Left ventricle myocardium inferior (tissue), 1 donor: ENCODE measurements around the gene FKBP1B. TPM values are rescaled to one million over a fixed set of nuclear protein-coding genes. Genes with fewer than 3 reads are reported as not detected.
"Not testable (repeated sequence)": the region's sequence is repeated elsewhere in the genome, so short reads cannot be mapped to it uniquely, and the experiment has no call there.

ENCODE experiments used
- DNase-seq: peaks from one replicate; pipeline ENCODE4 v3.0.0-alpha.2; 2020
- H3K27ac ChIP-seq: fragments of 200-600 bp; replicated peaks from 2 replicates; pipeline ENCODE4 v1.8.0; 2021
- H3K27me3 ChIP-seq: fragments of 200-600 bp; 2 replicates; pipeline ENCODE4 v1.8.0; 2021; ENCODE audit warnings: low read depth
- H3K36me3 ChIP-seq: fragments of 200-600 bp; 2 replicates; pipeline ENCODE4 v1.8.0; 2021
- H3K4me1 ChIP-seq: fragments of 200-600 bp; 2 replicates; pipeline ENCODE4 v1.8.0; 2021
- H3K4me3 ChIP-seq: fragments of 200-600 bp; 2 replicates; pipeline ENCODE4 v1.8.0; 2021; ENCODE audit warnings: mild to moderate bottlenecking, moderate library complexity
- H3K9me3 ChIP-seq: fragments of 200-600 bp; replicated peaks from 2 replicates; pipeline ENCODE4 v1.8.0; 2021
- intact Hi-C: fragments of 100-400 bp; cut with micrococcal nuclease; formaldehyde crosslinking; loops from one replicate; pipeline ENCODE4 v1.11.0; 2022
- total RNA-seq: library from RNA; stranded (reverse); fragmentation: NEBNext Ultra II Directional; extraction: Animal tissue kit (Norgen Biotek cat#: 25700); gene quantifications from one replicate; pipeline ENCODE4 v1.2.1, GENCODE V29; 2021
- TF ChIP-seq, protein P1 (sequence below): fragments of 200-600 bp; IDR thresholded peaks from 2 replicates; pipeline ENCODE4 v1.8.0; 2021; ENCODE audit warnings: antibody characterized with exemption, mild to moderate bottlenecking, borderline replicate concordance
- donor health status: DM: no; HTN: yes; CAD: no; lungs with severe emphysema.

Gene FKBP1B
- total RNA-seq, 1 donor from 2014 or later = 2.1 TPM

DNA sequence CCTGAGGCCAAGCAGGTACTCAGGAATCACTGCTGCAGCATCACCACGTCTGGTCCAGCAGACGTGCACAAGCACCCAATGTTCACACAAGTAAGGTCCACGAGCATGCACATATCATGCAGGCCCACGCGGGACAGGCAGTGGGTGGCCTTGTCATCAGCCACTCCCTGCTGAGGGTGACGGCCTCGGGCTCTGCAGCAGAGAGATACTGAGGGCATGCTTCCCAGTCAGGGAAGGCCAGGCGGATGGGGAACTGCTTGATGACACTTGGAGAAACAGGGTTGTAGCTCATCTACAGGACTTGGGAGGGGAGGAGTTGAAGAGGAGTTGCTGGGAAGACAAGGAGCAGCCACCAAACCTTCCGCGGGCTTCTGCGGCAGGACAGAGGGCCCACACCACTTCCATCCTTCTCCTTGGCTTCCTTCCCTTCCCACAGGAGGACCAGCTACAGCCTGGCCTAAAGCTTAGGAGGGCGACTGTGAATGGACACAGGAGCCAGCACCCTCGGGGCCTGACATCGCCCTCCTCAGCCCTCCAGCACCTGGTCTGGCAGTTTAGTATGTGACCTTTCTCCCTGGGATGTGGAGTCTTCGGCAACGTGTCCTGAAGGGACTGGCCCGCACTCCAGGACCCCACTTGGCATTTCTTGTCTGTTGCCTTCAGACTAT is 24.4 kb upstream of the FKBP1B start:
- H3K4me3 ChIP-seq = no peak overlapping the region
- TF ChIP-seq, protein P1, sequence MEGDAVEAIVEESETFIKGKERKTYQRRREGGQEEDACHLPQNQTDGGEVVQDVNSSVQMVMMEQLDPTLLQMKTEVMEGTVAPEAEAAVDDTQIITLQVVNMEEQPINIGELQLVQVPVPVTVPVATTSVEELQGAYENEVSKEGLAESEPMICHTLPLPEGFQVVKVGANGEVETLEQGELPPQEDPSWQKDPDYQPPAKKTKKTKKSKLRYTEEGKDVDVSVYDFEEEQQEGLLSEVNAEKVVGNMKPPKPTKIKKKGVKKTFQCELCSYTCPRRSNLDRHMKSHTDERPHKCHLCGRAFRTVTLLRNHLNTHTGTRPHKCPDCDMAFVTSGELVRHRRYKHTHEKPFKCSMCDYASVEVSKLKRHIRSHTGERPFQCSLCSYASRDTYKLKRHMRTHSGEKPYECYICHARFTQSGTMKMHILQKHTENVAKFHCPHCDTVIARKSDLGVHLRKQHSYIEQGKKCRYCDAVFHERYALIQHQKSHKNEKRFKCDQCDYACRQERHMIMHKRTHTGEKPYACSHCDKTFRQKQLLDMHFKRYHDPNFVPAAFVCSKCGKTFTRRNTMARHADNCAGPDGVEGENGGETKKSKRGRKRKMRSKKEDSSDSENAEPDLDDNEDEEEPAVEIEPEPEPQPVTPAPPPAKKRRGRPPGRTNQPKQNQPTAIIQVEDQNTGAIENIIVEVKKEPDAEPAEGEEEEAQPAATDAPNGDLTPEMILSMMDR = no peak
- no peak overlapping the region for H3K27ac ChIP-seq
- no peak for DNase-seq
- no peaks in the 10 kb centered on the region for H3K27me3 ChIP-seq
- peaks cover 51% of the 10 kb centered on the region for H3K36me3 ChIP-seq
- no peaks in the 10 kb centered on the region for H3K4me1 ChIP-seq
- H3K9me3 ChIP-seq = no peaks in the 10 kb centered on the region
- intact Hi-C loops = no loop called here

DNA sequence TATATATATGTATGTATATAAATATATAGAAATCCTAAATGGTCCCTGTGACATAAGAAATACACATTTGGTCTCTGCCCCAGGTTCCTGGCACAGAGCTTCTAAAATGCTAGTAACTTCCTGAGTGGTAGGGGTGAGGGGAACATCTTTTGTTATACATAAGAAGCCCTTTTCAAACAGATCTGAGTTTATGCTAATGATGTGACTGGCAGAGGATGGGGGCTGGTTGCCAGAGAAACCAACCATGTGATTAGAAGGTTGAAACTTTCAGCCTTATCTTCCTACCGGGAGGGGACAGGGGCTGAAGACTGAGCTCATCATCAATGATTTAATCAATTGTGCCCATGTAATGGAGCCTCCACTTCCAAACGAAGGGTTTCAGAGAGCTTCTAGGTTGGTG is 23.3 kb upstream of the FKBP1B start:
- H3K36me3 ChIP-seq = peaks cover 62% of the 10 kb centered on the region
- TF ChIP-seq, protein P1 = no peak
- H3K4me1 ChIP-seq = no peaks in the 10 kb centered on the region
- no peak overlapping the region for H3K4me3 ChIP-seq
- no peak for DNase-seq
- intact Hi-C loops = no loop called here
- H3K27ac ChIP-seq = no peak overlapping the region
- H3K9me3 ChIP-seq = no peaks in the 10 kb centered on the region
- no peaks in the 10 kb centered on the region for H3K27me3 ChIP-seq

DNA sequence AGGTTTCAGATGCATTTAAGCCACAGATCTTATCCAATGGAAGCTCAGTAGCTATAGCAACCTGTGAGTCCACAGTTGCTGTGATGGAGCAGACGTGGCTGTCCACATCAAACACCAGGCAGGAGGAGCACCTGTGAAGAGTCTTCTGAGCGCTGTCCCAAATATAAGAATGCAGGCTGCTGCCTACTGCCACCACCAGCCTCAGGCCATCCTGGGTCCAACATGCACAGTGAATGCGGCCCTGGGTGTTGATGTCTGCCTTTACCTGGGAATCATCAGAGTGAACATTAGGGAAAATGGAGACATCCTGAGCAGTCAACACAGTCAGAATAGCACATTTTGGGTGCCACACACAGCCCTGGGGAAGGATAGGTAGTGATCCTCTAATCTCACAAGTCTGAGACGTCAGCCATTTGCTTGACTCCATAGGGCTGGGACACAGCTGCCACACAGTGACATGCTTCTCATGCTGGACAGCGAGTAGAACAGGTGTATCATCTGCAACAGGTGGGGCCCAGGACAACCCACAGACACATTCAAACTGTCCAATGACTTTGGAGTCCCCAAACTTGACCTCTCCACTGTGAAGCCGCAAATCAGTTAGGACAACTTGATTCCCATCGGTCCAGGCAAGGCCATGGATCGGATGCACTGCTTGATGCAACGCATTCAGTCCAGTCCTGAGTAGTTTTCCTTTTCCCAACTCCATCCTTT is 10.6 kb upstream of the FKBP1B start:
- Histone ChIP-seq H3K4me3 (no peak overlapping the region), H3K27ac (no peak overlapping the region), H3K9me3 (no peaks in the 10 kb centered on the region), H3K36me3 (peaks cover 33% of the 10 kb centered on the region), H3K27me3 (no peaks in the 10 kb centered on the region), H3K4me1 (no peaks in the 10 kb centered on the region)
- intact Hi-C loops = no loop called here
- no peak for DNase-seq
- TF ChIP-seq, protein P1 = no peak

DNA sequence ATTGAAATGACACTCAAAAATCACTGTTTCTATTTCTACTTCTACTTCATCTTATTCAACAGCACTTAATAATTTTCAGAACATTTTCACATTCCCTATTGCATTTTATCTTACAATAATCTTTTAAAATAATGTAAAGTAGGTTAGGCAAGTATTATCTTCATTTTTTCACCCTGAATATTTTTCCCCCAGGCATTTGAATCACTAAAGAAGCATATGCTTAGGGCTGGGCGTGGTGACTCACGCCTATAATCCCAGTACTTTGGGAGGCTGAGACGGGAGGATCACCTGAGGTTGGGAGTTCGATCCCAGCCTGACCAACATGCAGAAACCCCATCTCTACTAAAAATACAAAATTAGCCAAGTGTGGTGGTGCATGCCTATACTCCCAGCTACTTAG is 9.0 kb upstream of the FKBP1B start:
- intact Hi-C loops = no loop called here
- DNase-seq = no peak
- no peaks in the 10 kb centered on the region for H3K27me3 ChIP-seq
- H3K4me3 ChIP-seq = no peak overlapping the region
- H3K27ac ChIP-seq = no peak overlapping the region
- H3K9me3 ChIP-seq = no peaks in the 10 kb centered on the region
- H3K4me1 ChIP-seq = no peaks in the 10 kb centered on the region
- H3K36me3 ChIP-seq = peaks cover 30% of the 10 kb centered on the region
- TF ChIP-seq, protein P1 = no peak

DNA sequence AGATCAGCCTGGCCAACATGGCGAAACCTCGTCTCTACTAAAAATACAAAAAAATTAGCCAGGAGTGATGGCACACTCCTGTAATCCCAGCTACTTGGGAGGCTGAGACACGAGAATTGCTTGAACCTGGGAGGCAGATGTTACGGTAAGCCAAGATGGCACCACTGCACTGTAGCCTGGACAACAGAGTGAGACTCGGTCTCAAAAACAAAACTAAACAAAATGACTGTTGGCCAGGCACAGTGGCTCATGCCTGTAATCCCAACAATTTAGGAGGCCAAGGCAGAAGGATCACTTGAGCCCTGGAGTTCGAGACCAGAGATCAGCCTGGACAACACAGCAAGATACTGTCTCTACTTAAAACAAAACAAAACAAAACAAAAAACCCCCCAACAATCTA is 6.4 kb upstream of the FKBP1B start:
- H3K27me3 ChIP-seq, H3K27ac ChIP-seq, H3K4me3 ChIP-seq, intact Hi-C loops, DNase-seq, H3K9me3 ChIP-seq: not testable (repeated sequence)
- H3K36me3 ChIP-seq = peaks cover 14% of the 10 kb centered on the region
- peaks cover 19% of the 10 kb centered on the region for H3K4me1 ChIP-seq
